B cell (primary cell): ENCODE results near the gene ADGRV1. TPM values are rescaled to one million over a fixed set of nuclear protein-coding genes. Genes with fewer than 3 reads are reported as not detected.

Experiments used
- ATAC-seq: fragments of 200-7000 bp; cut with Tn5 transposase; one replicate; pipeline ENCODE4 v1.10.0; 2021; ENCODE audit warnings: low read depth, mild to moderate bottlenecking, moderate number of reproducible peaks, moderate library complexity
- CTCF ChIA-PET: fragments of 350-600 bp; sonication (Branson Sonifier 250); formaldehyde crosslinking; loops from one replicate; lab custom pipeline; 2021; ENCODE audit warnings: antibody characterized with exemption, inconsistent platforms; lab: Charles Lee
- POLR2A ChIA-PET: fragments of 350-600 bp; sonication (Branson Sonifier 250); formaldehyde crosslinking; loops from one replicate; lab custom pipeline; 2021; ENCODE audit warnings: antibody characterized with exemption; lab: Charles Lee
- DNase-seq: peaks from one replicate; pipeline ENCODE4 v3.0.0; 2013
- H2AFZ ChIP-seq: 2 replicates; pipeline ENCODE4 v1.6.1; 2012; ENCODE audit warnings: mild to moderate bottlenecking, low read depth, low read length; ENCODE audit not compliant: insufficient read depth, poor library complexity, severe bottlenecking
- H3K27ac ChIP-seq, 2 donors: 1 replicate in 1 of 2; 2 replicates in 1 of 2; pipeline ENCODE4 v1.5.1; 2012 to 2013; ENCODE audit warnings: low read length in 2 of 2, mild to moderate bottlenecking in 2 of 2, moderate library complexity in 1 of 2
- H3K27me3 ChIP-seq, 4 experiments: fragments of 200-600 bp in 1 of 4; sonication (generic) in 1 of 4; replicated peaks in 1 of 4; 1 replicate in 2 of 4; 2 replicates in 2 of 4; pipeline versions ENCODE4 v1.6.1 to v1.7.0; 2013 to 2016; ENCODE audit warnings: low read length in 3 of 4, mild to moderate bottlenecking in 2 of 4, mixed read lengths in 1 of 4, moderate library complexity in 1 of 4; ENCODE audit not compliant: insufficient read depth in 4 of 4, control insufficient read depth in 3 of 4; ENCODE audit errors: control extremely low read depth in 1 of 4
- H3K36me3 ChIP-seq, 2 experiments: replicated peaks in 1 of 2; 1 replicate in 1 of 2; 2 replicates in 1 of 2; pipeline versions ENCODE4 v1.6.1 to v1.7.1; 2013; ENCODE audit warnings: low read length in 1 of 2; ENCODE audit not compliant: insufficient read depth in 2 of 2, control insufficient read depth in 1 of 2; ENCODE audit errors: control extremely low read depth in 1 of 2, extremely low read depth in 1 of 2
- H3K4me1 ChIP-seq, 2 donors: fragments of 200-600 bp in 1 of 2; sonication (generic) in 1 of 2; 1 replicate in 1 of 2; 2 replicates in 1 of 2; pipeline versions ENCODE4 v1.5.1 to v1.6.1; 2013 to 2017; ENCODE audit warnings: low read length in 2 of 2; ENCODE audit not compliant: control insufficient read depth in 2 of 2, insufficient read depth in 2 of 2
- H3K4me2 ChIP-seq: replicated peaks from 2 replicates; pipeline ENCODE3; 2012; ENCODE audit warnings: mild to moderate bottlenecking, low read depth, low read length; ENCODE audit not compliant: poor library complexity, severe bottlenecking
- H3K4me3 ChIP-seq, 5 experiments: fragments of 200-600 bp in 1 of 5; sonication (generic) in 1 of 5; 1 replicate in 3 of 5; 2 replicates in 2 of 5; pipeline versions ENCODE4 v1.5.1 to v1.7.0; 2011 to 2016; ENCODE audit warnings: low read length in 4 of 5, mild to moderate bottlenecking in 4 of 5, low read depth in 2 of 5, control low read depth in 1 of 5, moderate library complexity in 1 of 5; ENCODE audit not compliant: insufficient read depth in 1 of 5; ENCODE audit errors: control extremely low read depth in 1 of 5, extremely low read depth in 1 of 5
- H3K79me2 ChIP-seq: fragments of 200-600 bp; sonication (generic); one replicate; pipeline ENCODE4 v1.6.0; 2016; ENCODE audit warnings: low read length; ENCODE audit not compliant: control insufficient read depth, insufficient read depth
- H3K9ac ChIP-seq: fragments of 200-600 bp; sonication (generic); 2 replicates; pipeline ENCODE4 v1.6.1; 2017; ENCODE audit warnings: mild to moderate bottlenecking, low read length, moderate library complexity
- H3K9me3 ChIP-seq, 3 donors: one replicate each; pipeline versions ENCODE4 v1.6.1 to v1.7.1; 2013; ENCODE audit warnings: low read length in 2 of 3; ENCODE audit not compliant: control insufficient read depth in 2 of 3, insufficient read depth in 1 of 3; ENCODE audit errors: control extremely low read depth in 1 of 3
- H4K20me1 ChIP-seq: 2 replicates; pipeline ENCODE4 v1.6.0; 2012; ENCODE audit warnings: mild to moderate bottlenecking, low read length; ENCODE audit not compliant: insufficient read depth, control insufficient read depth, poor library complexity, severe bottlenecking
- H3K27ac Mint-ChIP-seq: one replicate; pipeline ENCODE4 v1.8.0; 2021; ENCODE audit warnings: mixed read lengths
- H3K27me3 Mint-ChIP-seq: one replicate; pipeline ENCODE4 v1.8.0; 2021; ENCODE audit warnings: mixed read lengths
- H3K4me1 Mint-ChIP-seq: one replicate; pipeline ENCODE4 v1.8.0; 2021; ENCODE audit warnings: mixed read lengths
- H3K4me3 Mint-ChIP-seq: one replicate; pipeline ENCODE4 v1.8.0; 2021; ENCODE audit warnings: mixed read lengths
- H3K9me3 Mint-ChIP-seq: one replicate; pipeline ENCODE4 v1.8.0; 2022; ENCODE audit warnings: mixed read lengths; ENCODE audit not compliant: insufficient read depth
- EZH2 ChIP-seq: IDR thresholded peaks from 2 replicates; pipeline ENCODE4 v1.6.1; 2012; ENCODE audit warnings: borderline replicate concordance, low read depth, mild to moderate bottlenecking, moderate library complexity, low read length; ENCODE audit not compliant: insufficient read depth, poor library complexity, severe bottlenecking
- WGBS: methylation state at CpG from one replicate; pipeline ENCODE4 v1.1.5; 2013; ENCODE audit warnings: missing lambda C conversion rate; ENCODE audit not compliant: insufficient coverage; 5-methylcytosine and 5-hydroxymethylcytosine counted together
- intact Hi-C: fragments of 100-400 bp; cut with micrococcal nuclease; formaldehyde crosslinking; loops from one replicate; pipeline ENCODE4 v1.10.0; 2022
- polyA plus RNA-seq: library from polyadenylated mRNA; depleted of rRNA; stranded (reverse); fragments of >200 nt; gene quantifications from 2 replicates; pipeline ENCODE4 v1.2.3, GENCODE V29; 2012
- total RNA-seq, 2 donors: library from RNA; stranded (reverse); fragments of 120-200 nt in 1 of 2; gene quantifications; 1 replicate in 1 of 2; 2 replicates in 1 of 2; pipeline versions ENCODE4 v1.2.3 to v1.2.4, GENCODE V29; 2013 to 2022
- TF ChIP-seq, protein P1 (sequence below): fragments of 200-600 bp; IDR thresholded peaks from one replicate; pipeline ENCODE4 v1.8.0; 2022; ENCODE audit warnings: antibody characterized with exemption, mild to moderate bottlenecking

ADGRV1 gene
- total and polyA plus RNA-seq, 2 donors (not counting 1 experiment from before 2014, with no cell fraction given): 0.07 TPM; not detected in 1

DNA sequence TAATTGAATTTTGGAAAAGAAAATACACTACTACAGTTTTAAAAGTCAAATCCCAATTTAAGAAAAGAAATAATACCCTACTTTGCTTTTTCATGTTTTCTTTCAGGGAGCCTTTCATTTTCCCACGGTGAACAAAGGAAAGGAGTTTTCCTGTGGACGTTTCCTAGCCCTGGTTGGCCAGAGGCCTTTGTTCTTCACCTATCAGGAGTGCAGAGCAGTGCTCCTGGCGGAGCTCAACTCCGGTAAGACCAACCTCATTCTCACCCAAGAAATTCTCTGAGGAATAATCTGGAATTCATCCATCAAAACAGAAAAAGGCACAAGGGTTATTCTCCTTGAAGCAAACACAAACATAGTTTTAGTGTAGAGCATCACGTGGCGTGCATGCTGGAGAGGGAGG, 248.9 kb downstream of the ADGRV1 start:
- peaks cover 0 to 2% (median 0%) of the 10 kb centered on the region in 4 experiments for H3K27me3 ChIP-seq
- H3K4me3 ChIP-seq: no peak overlapping the region
- H3K27ac Mint-ChIP-seq: no peak overlapping the region
- no peaks in the 10 kb centered on the region for H3K79me2 ChIP-seq
- no peaks in the 10 kb centered on the region for H3K9me3 Mint-ChIP-seq
- no peaks in the 10 kb centered on the region for H3K36me3 ChIP-seq
- no peak overlapping the region for H3K27ac ChIP-seq
- CTCF ChIA-PET: no interaction called here
- no peaks in the 10 kb centered on the region for H3K9me3 ChIP-seq
- ATAC-seq (no peak), DNase-seq (no peak)
- no peaks in the 10 kb centered on the region for H3K4me1 Mint-ChIP-seq
- no peak overlapping the region for H3K4me3 Mint-ChIP-seq
- intact Hi-C loops: no loop called here
- H2AFZ ChIP-seq: no peak overlapping the region
- POLR2A ChIA-PET: no interaction called here
- no peaks in the 10 kb centered on the region for H4K20me1 ChIP-seq
- no peak overlapping the region for H3K9ac ChIP-seq
- H3K27me3 Mint-ChIP-seq: no peaks in the 10 kb centered on the region
- 83% methylated on average over 4 of the region's 6 CpGs for WGBS
- H3K4me2 ChIP-seq: no peak overlapping the region
- TF ChIP-seq, protein P1, sequence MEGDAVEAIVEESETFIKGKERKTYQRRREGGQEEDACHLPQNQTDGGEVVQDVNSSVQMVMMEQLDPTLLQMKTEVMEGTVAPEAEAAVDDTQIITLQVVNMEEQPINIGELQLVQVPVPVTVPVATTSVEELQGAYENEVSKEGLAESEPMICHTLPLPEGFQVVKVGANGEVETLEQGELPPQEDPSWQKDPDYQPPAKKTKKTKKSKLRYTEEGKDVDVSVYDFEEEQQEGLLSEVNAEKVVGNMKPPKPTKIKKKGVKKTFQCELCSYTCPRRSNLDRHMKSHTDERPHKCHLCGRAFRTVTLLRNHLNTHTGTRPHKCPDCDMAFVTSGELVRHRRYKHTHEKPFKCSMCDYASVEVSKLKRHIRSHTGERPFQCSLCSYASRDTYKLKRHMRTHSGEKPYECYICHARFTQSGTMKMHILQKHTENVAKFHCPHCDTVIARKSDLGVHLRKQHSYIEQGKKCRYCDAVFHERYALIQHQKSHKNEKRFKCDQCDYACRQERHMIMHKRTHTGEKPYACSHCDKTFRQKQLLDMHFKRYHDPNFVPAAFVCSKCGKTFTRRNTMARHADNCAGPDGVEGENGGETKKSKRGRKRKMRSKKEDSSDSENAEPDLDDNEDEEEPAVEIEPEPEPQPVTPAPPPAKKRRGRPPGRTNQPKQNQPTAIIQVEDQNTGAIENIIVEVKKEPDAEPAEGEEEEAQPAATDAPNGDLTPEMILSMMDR: no peak
- no peak for TF ChIP-seq EZH2
- no peaks in the 10 kb centered on the region for H3K4me1 ChIP-seq

DNA sequence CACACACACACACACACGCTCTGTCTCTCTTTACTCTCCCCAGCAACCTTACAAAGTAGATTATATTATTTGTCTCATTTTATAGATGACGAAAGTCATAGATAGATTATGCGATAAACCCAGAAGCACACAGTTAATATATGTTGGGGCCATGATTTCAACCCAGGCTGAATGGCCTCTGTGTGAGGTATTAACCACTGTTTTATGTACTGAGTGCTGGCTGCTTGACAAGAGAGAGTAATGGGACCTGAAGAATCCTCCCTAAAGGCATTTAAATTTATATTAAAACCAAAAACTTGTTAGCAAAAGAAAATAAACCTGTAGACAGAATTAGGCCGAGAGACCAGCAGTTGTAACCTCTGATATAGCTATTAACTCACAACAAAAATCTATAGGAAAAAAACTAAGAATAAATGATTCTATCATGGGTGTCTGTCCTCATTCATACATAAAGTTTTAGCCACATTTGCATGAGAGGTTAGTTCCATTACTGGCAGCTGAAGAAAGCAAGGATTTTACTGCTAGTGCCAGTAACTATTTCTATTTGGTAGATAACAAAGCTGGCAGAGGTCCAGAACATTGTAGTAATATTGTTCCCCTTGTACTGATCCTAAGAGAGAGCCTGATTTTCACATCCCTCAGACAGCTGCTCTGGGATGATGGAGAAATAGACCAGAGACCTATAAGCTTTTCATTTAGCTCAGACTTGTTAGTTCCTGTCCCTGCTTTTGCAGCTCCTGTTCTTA, 250.9 kb downstream of the ADGRV1 start:
- Histone ChIP-seq H3K27me3 (peaks cover 0 to 2% (median 0%) of the 10 kb centered on the region in 4 experiments), H3K9me3 (no peaks in the 10 kb centered on the region), H3K4me1 (no peaks in the 10 kb centered on the region), H4K20me1 (no peaks in the 10 kb centered on the region), H3K27ac (no peak overlapping the region), H3K9ac (no peak overlapping the region), H3K36me3 (no peaks in the 10 kb centered on the region), H3K79me2 (no peaks in the 10 kb centered on the region), H3K4me2 (no peak overlapping the region), H3K4me3 (no peak overlapping the region), H2AFZ (no peak overlapping the region)
- H3K4me3 Mint-ChIP-seq: no peak overlapping the region
- intact Hi-C loops: no loop called here
- H3K27ac Mint-ChIP-seq: no peak overlapping the region
- TF ChIP-seq EZH2: no peak
- TF ChIP-seq, protein P1: no peak
- H3K4me1 Mint-ChIP-seq: no peaks in the 10 kb centered on the region
- DNase-seq (no peak), ATAC-seq (no peak)
- CTCF ChIA-PET: interaction anchor here (1.0 kb wide), 1 partner anchor 26 kb away, joined by 4 read pairs; no protein-coding TSS in a partner anchor
- POLR2A ChIA-PET: no interaction called here
- H3K27me3 Mint-ChIP-seq: no peaks in the 10 kb centered on the region
- whole genome bisulfite sequencing: no CpG with 5 or more reads among the region's 4 CpGs
- no peaks in the 10 kb centered on the region for H3K9me3 Mint-ChIP-seq
